Left ventricle myocardium inferior (tissue), 1 donor: ENCODE data around the gene MPDU1. TPM values are rescaled to one million over a fixed set of nuclear protein-coding genes. Genes with fewer than 3 reads are reported as not detected.

Experiments
- DNase-seq: peaks from one replicate; pipeline ENCODE4 v3.0.0-alpha.2; 2020
- H3K27ac ChIP-seq: fragments of 200-600 bp; replicated peaks from 2 replicates; pipeline ENCODE4 v1.8.0; 2021
- H3K27me3 ChIP-seq: fragments of 200-600 bp; 2 replicates; pipeline ENCODE4 v1.8.0; 2021; ENCODE audit warnings: low read depth
- H3K36me3 ChIP-seq: fragments of 200-600 bp; 2 replicates; pipeline ENCODE4 v1.8.0; 2021
- H3K4me1 ChIP-seq: fragments of 200-600 bp; 2 replicates; pipeline ENCODE4 v1.8.0; 2021
- H3K4me3 ChIP-seq: fragments of 200-600 bp; 2 replicates; pipeline ENCODE4 v1.8.0; 2021; ENCODE audit warnings: mild to moderate bottlenecking, moderate library complexity
- H3K9me3 ChIP-seq: fragments of 200-600 bp; replicated peaks from 2 replicates; pipeline ENCODE4 v1.8.0; 2021
- intact Hi-C: fragments of 100-400 bp; cut with micrococcal nuclease; formaldehyde crosslinking; loops from one replicate; pipeline ENCODE4 v1.11.0; 2022
- total RNA-seq: library from RNA; stranded (reverse); fragmentation: NEBNext Ultra II Directional; extraction: Animal tissue kit (Norgen Biotek cat#: 25700); gene quantifications from one replicate; pipeline ENCODE4 v1.2.1, GENCODE V29; 2021
- TF ChIP-seq, protein P1 (sequence below): fragments of 200-600 bp; IDR thresholded peaks from 2 replicates; pipeline ENCODE4 v1.8.0; 2021; ENCODE audit warnings: antibody characterized with exemption, mild to moderate bottlenecking, borderline replicate concordance
- donor health status: DM: no; HTN: yes; CAD: no; lungs with severe emphysema.

MPDU1 gene
- total RNA-seq, 1 donor from 2014 or later = 24.9 TPM

- TF ChIP-seq, protein P1, sequence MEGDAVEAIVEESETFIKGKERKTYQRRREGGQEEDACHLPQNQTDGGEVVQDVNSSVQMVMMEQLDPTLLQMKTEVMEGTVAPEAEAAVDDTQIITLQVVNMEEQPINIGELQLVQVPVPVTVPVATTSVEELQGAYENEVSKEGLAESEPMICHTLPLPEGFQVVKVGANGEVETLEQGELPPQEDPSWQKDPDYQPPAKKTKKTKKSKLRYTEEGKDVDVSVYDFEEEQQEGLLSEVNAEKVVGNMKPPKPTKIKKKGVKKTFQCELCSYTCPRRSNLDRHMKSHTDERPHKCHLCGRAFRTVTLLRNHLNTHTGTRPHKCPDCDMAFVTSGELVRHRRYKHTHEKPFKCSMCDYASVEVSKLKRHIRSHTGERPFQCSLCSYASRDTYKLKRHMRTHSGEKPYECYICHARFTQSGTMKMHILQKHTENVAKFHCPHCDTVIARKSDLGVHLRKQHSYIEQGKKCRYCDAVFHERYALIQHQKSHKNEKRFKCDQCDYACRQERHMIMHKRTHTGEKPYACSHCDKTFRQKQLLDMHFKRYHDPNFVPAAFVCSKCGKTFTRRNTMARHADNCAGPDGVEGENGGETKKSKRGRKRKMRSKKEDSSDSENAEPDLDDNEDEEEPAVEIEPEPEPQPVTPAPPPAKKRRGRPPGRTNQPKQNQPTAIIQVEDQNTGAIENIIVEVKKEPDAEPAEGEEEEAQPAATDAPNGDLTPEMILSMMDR = peak; percentile 48
- peak; percentile 79 for DNase-seq
- peak within 1 kb of the TSS; percentile 89 for H3K4me3 ChIP-seq
- peaks cover 44% of the 10 kb centered on the region for H3K4me1 ChIP-seq
- H3K9me3 ChIP-seq = no peaks in the 10 kb centered on the region
- H3K27me3 ChIP-seq = no peaks in the 10 kb centered on the region
- peaks cover 14% of the 10 kb centered on the region for H3K36me3 ChIP-seq
- intact Hi-C loops = no loop called here
- peak within 1 kb of the TSS; percentile 96 for H3K27ac ChIP-seq
Observed at GRCh38 chr17:7548585-7549400, 34.9 kb upstream of the MPDU1 start, which contains the start of gene TNFSF12. Gene TNFSF12 (plus strand): TSS chr17:7549058. CDS start chr17:7549154, 96 bp downstream.

GRCh38 chr17:7549401-7550055 is 34.1 kb upstream of the MPDU1 start:
- Histone ChIP-seq H3K9me3 (no peaks in the 10 kb centered on the region), H3K4me3 (peak overlapping the region; percentile 89), H3K27me3 (no peaks in the 10 kb centered on the region), H3K27ac (peak overlapping the region; percentile 96), H3K4me1 (peaks cover 41% of the 10 kb centered on the region), H3K36me3 (peaks cover 17% of the 10 kb centered on the region)
- DNase-seq = peak; percentile 26
- TF ChIP-seq, protein P1 = no peak
- intact Hi-C loops = no loop called here

DNA sequence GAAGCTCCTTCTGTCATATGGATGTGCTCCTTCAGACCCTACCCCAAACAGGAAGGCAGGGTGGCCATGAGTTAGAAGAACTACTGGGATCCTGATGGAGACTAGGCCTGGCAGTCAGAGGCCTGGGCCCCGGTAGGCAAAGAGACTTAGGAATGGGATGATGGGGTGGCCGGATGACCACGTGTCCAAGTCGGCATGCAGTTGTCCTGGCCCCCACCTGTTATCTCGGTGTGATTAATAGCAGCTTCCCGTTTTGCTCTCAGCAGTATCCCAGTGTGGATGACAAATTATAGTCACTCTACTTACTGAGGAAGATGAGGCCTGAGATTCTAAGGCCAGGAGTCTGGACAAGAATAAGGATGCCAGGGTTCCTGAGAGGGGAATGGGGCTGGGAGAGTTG is 33.3 kb upstream of the MPDU1 start:
- TF ChIP-seq, protein P1 = no peak
- peak overlapping the region; percentile 96 for H3K27ac ChIP-seq
- peaks cover 33% of the 10 kb centered on the region for H3K4me1 ChIP-seq
- intact Hi-C loops = no loop called here
- H3K36me3 ChIP-seq = peaks cover 17% of the 10 kb centered on the region
- H3K4me3 ChIP-seq = peak overlapping the region; percentile 89
- H3K27me3 ChIP-seq = no peaks in the 10 kb centered on the region
- H3K9me3 ChIP-seq = no peaks in the 10 kb centered on the region
- no peak for DNase-seq

GRCh38 chr17:7551396-7551795 is 32.3 kb upstream of the MPDU1 start:
- DNase-seq = no peak
- peaks cover 31% of the 10 kb centered on the region for H3K4me1 ChIP-seq
- H3K9me3 ChIP-seq = no peaks in the 10 kb centered on the region
- intact Hi-C loops = no loop called here
- no peaks in the 10 kb centered on the region for H3K27me3 ChIP-seq
- H3K4me3 ChIP-seq = no peak overlapping the region
- no peak overlapping the region for H3K27ac ChIP-seq
- TF ChIP-seq, protein P1 = no peak
- peaks cover 17% of the 10 kb centered on the region for H3K36me3 ChIP-seq

GRCh38 chr17:7552621-7553051 is 31.0 kb upstream of the MPDU1 start:
- no peak overlapping the region for H3K4me3 ChIP-seq
- intact Hi-C loops = no loop called here
- peaks cover 38% of the 10 kb centered on the region for H3K4me1 ChIP-seq
- peaks cover 17% of the 10 kb centered on the region for H3K36me3 ChIP-seq
- H3K27ac ChIP-seq = peak overlapping the region; percentile 27
- no peaks in the 10 kb centered on the region for H3K27me3 ChIP-seq
- no peak for DNase-seq
- H3K9me3 ChIP-seq = no peaks in the 10 kb centered on the region
- TF ChIP-seq, protein P1 = no peak
